ENCODE results near the gene GALNTL6. TPM values are rescaled to one million over a fixed set of nuclear protein-coding genes. Genes with fewer than 3 reads are reported as not detected.

Gene GALNTL6
- total RNA-seq, 1 experiment from 2014 or later = not detected

GRCh38 chr4:172850838-172851237 is 1037.6 kb downstream of the GALNTL6 start:
- no peaks in the 10 kb centered on the region for H3K9me2 ChIP-seq (ENCODE audit: insufficient read depth)
- H2AFZ ChIP-seq (ENCODE audit: low read depth, low read length, poor library complexity, severe bottlenecking) = peak overlapping the region; percentile 22
- no peak overlapping the region for H3K27ac ChIP-seq (ENCODE audit: low read depth, low read length)
- DNase-seq (ENCODE audit: low read depth, low spot score) (peak; percentile 10), ATAC-seq (peak; percentile 34)
- no peaks in the 10 kb centered on the region for H3K36me3 ChIP-seq (ENCODE audit: control insufficient read depth in 1 of 2, insufficient read depth in 2 of 2, low read length in 2 of 2)
- intact Hi-C loops (cut with micrococcal nuclease) = no loop called here
- POLR2A ChIA-PET = no interaction called here
- peaks cover 0 to 9% of the 10 kb centered on the region in 2 experiments; a peak in 2 of 4 replicates for H3K4me1 ChIP-seq (ENCODE audit: control insufficient read depth in 1 of 2, insufficient read depth in 2 of 2, low read length in 2 of 2)
- peak overlapping the region; percentile 26; the same call in 1 of the 2 replicates for H3K4me2 ChIP-seq (ENCODE audit: low read length)
- RAD21 ChIA-PET (ENCODE audit: low non-redundant PET in 1 of 2, low total read pairs in 2 of 2, uncharacterized antibody in 2 of 2, unreplicated experiment in 2 of 2) = no interaction called here
- no TSS peak for BruUV-seq (replicated peaks)
- CTCF ChIA-PET = interaction anchor here (1.5 kb wide), 1 partner anchor 163 kb away, joined by 3 read pairs; no protein-coding TSS in a partner anchor
- no peak overlapping the region for H3K4me3 ChIP-seq (replicated peaks in 1 of 2; ENCODE audit: low read depth in 1 of 2, low read length in 2 of 2)
- H3K27me3 ChIP-seq (ENCODE audit: insufficient read depth, low read length) = no peaks in the 10 kb centered on the region
- H3K9ac ChIP-seq (ENCODE audit: low read length) = no peak overlapping the region
- no peaks in the 10 kb centered on the region for H3K9me3 ChIP-seq (ENCODE audit: control insufficient read depth in 1 of 2, insufficient read depth in 1 of 2, low read depth in 1 of 2, low read length in 2 of 2)
- no peaks in the 10 kb centered on the region for H3K79me2 ChIP-seq (ENCODE audit: insufficient read depth, low read length)
- H4K20me1 ChIP-seq (ENCODE audit: insufficient read depth) = no peaks in the 10 kb centered on the region
- TF ChIP-seq ATF3 (IDR thresholded peaks at IDR 0.05) (no peak), ZFX (IDR thresholded peaks at IDR 0.05) (no peak), CEBPB (IDR thresholded peaks at IDR 0.05; ENCODE audit: low read depth) (peak; percentile 76), CBX3 (IDR thresholded peaks at IDR 0.05; ENCODE audit: low read depth) (0 out of 2 replicates have a peak, but pooled peaks have one; percentile 24), EGR1 (IDR thresholded peaks at IDR 0.05; ENCODE audit: low read depth) (0 out of 2 replicates have a peak, but pooled peaks have one; percentile 15), POLR2AphosphoS5 (IDR thresholded peaks at IDR 0.05; ENCODE audit: low read depth, low read length) (no peak), SRF (IDR thresholded peaks at IDR 0.05; ENCODE audit: low read depth) (0 out of 2 replicates have a peak, but pooled peaks have one; percentile 16), CTCF (IDR thresholded peaks at IDR 0.05 in 2 of 3, conservative IDR thresholded peaks at IDR 0.05 in 1 of 3; ENCODE audit: borderline replicate concordance in 1 of 3, insufficient read depth in 1 of 3, low read depth in 2 of 3, low read length in 2 of 3) (no peak), ZBTB33 (IDR thresholded peaks at IDR 0.05; ENCODE audit: extremely low read depth, insufficient replicate concordance, low read length) (no peak), EZH2phosphoT487 (IDR thresholded peaks at IDR 0.05; ENCODE audit: borderline replicate concordance) (no peak), FOSL1 (IDR thresholded peaks at IDR 0.05; ENCODE audit: low read depth) (peak; percentile 59), REST (IDR thresholded peaks at IDR 0.05; ENCODE audit: low read depth) (no peak), SP1 (IDR thresholded peaks at IDR 0.05; ENCODE audit: low read depth) (peak; percentile 38; the same call in 1 of the 2 replicates), RAD21 (IDR thresholded peaks at IDR 0.05; ENCODE audit: low read depth) (no peak), SIN3A (IDR thresholded peaks at IDR 0.05; ENCODE audit: low read depth) (no peak), EZH2 (IDR thresholded peaks at IDR 0.05) (no peak), ZNF274 (IDR thresholded peaks at IDR 0.05; ENCODE audit: low read depth, low read length) (no peak), POLR2A (IDR thresholded peaks at IDR 0.05; ENCODE audit: borderline replicate concordance, extremely low read depth, insufficient read depth, insufficient read length) (no peak), ELF1 (IDR thresholded peaks at IDR 0.05; ENCODE audit: borderline replicate concordance, low read depth) (no peak), YY1 (IDR thresholded peaks at IDR 0.05; ENCODE audit: extremely low read depth, insufficient replicate concordance, low read depth, low read length) (no peak), JUND (IDR thresholded peaks at IDR 0.05) (peak; percentile 49), MAX (IDR thresholded peaks at IDR 0.05) (peak; percentile 79)
